NCI-H1694 (cell line): ENCODE measurements around the gene NF1.

Experiments
- DNase-seq: peaks from one replicate; lab custom pipeline; 2025; lab: John Stamatoyannopoulos, UW

Gene NF1

DNA sequence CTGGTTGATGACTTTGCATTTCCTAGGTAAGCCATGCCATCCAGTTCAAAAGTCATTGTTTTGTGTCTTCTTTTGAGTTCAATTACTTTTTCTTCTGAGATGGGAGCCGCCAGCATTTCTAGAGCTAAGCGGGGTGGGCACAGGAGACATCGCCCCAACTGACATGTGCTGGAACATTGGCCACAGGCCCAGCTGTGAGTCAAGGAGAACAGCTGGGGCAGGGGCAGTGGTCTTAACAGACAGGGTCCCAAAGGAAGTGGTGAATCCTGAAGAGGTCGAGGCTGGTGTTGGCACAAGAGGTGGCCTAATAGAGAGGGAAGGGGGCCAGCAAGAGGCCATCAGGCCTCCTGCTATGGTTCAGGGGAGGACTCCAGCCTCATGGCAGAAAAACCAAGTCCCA is 313.8 kb downstream of the NF1 start:
- no peak for DNase-seq

- no peak for DNase-seq
Measured at GRCh38 chr17:31411707-31412285, 317.0 kb downstream of the NF1 start.

DNA sequence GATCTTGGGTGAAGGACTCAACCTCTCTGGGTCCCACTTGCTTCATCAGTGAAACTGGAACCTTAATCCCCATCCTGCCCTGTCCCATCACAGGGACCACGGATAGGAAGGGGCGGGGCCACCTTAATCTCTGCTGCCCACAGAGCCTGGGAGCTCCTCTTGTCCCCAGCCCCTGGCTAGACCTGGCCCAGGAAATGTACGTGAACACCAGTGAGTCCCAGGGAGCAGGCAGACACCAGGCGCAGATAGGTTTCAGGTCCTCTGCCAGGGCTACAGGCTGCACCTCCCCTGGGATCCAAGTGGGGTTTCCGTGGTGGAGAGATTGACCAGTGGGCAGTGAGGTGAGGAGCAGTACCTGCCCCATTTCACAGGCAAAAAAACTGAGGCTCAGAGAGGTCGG is 317.7 kb downstream of the NF1 start:
- no peak for DNase-seq

GRCh38 chr17:31413081-31413799 is 318.5 kb downstream of the NF1 start:
- DNase-seq: no peak

DNA sequence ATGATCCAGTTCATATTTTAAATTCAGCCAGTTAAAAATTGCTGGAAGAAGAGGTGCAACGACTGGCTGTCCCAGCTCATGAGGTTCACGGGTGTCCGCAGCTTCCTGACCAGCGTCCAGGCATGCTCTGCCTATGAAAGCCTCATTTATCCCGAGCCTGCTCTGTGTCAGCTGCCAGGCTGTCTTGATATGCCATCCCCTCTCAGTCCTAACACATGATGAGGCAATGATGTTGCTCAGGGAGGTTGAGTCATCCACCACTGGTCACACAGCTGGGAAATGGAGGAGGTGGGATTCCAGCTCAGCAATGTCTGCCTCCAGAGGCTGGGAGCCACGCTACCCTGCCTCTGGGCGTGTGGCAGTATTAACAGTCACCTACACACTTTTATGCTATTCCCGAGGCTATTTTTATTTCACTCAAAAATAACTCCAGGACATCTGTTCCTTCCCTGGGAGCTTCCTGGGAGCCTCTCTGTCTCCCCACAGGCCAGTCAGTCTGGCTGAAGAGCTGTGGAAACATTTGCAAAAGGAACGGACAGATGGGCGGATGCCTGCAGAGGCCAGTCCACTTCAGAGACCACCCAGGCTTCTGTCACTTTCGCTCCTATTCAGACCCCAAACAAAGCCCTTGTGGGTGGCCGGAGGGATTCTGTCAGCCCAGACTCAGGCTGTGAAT is 319.2 kb downstream of the NF1 start:
- DNase-seq: no peak

DNA sequence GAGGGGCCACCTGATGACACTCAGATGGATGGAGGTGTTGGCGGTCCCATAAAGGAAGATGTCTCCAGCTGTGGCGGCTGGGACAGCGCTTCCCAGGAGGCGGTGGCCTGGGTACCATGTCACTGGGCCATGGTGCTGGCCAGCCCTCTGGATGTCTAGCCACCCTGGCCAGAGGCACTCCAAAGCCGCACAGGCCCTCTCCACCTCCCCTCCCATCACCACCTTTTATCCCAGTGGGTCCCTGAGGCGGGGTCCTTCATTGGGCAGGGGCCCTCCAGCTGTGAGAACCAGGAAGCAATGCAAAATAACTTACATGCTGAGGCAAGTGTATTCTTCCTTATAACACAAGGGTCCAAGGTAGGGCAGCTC is 319.8 kb downstream of the NF1 start:
- DNase-seq: no peak

DNA sequence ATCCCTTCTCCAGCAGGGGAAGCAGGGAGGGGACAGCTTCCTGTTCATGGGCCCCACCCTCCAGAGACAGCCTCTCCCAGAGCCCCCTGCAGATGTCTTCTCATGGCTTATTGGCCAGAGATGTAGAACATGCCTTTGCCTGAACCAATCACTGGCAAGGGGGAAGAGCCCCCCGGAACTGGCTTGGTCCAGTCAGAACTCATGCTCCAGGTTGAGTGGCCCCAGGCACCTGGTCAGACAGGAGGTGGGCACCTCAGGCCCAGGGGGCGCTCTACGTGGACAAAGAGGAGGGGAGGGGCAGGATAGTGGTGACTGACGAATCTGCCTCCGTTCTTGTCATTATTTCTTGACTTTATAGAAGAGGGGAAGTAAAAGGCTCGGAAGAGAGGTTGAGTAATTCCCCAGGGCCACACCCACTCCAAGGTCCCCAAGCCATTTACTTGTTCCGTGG is 320.3 kb downstream of the NF1 start:
- no peak for DNase-seq

- no peak for DNase-seq
Measured at GRCh38 chr17:31415640-31416502, 321.1 kb downstream of the NF1 start.

- no peak for DNase-seq
Measured at GRCh38 chr17:31416503-31416923, 321.7 kb downstream of the NF1 start.

DNA sequence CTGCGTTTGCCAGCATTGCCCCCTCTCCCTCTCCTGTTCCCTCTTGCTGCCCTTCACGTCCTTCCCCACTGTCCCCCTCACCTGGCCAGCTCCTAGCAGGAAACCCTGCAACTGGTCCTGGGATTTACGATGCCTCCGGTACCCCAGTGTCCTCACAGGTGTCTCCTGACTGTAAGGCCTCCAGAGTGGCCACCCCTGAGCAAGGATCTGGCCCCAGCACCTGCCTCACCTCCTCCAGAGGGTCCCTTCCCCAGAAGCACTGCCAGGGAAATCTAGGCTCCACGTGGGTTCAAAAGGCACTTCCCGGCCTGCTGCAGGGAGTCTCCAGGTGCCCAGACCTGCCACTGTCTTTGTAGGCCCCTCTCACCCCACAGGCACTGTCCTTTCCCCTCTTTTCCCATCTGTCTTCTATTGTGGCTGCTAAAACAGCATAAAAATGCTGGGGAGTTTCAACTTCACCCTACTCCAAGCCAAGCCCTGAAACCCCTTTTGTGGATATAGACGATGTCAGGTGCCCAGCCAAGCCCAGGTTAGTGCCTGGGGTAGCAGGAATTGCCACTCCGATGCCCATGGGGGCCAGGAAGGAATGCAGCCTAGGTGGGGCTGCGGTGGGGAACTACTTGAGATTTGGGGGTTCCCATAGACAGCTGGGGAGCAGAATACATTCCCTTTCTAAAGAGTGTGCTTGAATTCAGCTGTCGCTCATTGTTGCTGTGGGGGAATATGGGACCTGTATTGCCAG is 322.4 kb downstream of the NF1 start:
- no peak for DNase-seq

DNA sequence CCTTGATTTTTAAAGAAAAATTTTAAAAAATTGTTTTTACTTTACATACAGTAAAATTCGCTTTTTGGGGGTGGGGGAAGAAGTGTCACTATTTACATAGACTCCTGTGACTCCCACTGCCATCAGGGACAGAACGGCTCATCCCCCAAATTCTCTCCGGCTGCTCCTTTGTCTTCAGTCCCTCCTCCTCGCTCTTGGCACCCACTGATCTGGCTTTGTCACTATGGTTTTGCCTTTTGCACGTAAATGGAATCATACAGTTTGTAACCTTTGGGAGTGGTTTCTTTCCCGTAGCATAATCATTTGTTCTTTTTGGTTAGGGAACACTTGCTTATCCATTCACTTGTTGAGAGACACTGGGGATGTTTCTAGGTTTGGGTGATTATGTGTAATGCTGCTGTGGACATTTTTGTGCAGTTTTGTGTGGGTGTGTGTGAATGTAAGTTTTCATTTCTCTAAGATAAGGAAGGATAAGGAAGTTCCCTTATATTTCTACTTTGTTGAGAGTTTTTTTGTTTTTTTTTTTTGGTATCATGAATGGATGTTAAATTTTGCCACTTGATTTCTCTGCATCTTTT is 324.1 kb downstream of the NF1 start:
- no peak for DNase-seq

- no peak for DNase-seq
Measured at GRCh38 chr17:31422443-31422842, 327.7 kb downstream of the NF1 start.

- DNase-seq: no peak
Measured at GRCh38 chr17:31424944-31425281, 330.1 kb downstream of the NF1 start.

DNA sequence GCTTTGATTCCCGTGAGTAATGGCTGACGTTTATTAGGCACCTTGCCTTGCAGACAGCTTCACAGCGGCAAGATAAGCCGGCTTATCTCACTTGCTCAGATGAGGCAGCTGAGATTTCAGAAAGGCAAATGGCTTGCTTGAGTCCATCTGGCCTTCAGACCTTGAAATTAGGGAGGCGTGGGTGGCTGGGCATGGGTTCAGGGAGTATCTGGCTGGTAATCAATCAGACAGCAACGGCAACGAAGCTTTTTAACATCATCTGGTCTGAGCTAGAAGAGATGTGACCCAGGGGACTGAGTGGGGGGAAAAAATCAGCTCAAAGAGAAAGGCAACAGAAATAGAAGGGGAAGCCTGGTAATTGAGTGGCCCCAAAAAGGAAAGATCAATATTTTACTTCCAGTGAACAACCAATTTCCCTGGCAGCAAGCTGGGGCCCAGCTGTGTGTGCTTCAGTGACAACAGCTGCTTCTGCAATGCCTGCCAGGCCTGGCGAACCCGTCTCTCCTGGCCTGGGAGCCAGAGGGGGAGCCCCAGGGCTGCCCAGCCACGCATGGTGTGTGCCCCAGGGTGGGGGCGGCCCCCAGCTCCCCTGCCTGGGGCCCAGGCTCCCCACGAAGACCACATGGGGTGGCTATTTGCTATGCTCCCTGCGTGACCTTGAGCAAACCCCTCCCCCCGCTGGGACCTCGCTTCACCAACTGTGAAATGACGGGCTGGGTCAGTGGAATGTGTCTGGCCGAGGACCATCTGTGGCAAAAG is 330.7 kb downstream of the NF1 start:
- peak; percentile 49 for DNase-seq
